NCI-H1694 treated with DMSO at 0.1 percent for 48 hours (cell line): ENCODE measurements around the gene NPLOC4.
A peak's percentile ranks its signal among the peaks of the same experiment; 100 is the strongest.

ENCODE experiments used
- DNase-seq: peaks from one replicate; lab custom pipeline; 2025; lab: John Stamatoyannopoulos, UW

Gene NPLOC4

DNA sequence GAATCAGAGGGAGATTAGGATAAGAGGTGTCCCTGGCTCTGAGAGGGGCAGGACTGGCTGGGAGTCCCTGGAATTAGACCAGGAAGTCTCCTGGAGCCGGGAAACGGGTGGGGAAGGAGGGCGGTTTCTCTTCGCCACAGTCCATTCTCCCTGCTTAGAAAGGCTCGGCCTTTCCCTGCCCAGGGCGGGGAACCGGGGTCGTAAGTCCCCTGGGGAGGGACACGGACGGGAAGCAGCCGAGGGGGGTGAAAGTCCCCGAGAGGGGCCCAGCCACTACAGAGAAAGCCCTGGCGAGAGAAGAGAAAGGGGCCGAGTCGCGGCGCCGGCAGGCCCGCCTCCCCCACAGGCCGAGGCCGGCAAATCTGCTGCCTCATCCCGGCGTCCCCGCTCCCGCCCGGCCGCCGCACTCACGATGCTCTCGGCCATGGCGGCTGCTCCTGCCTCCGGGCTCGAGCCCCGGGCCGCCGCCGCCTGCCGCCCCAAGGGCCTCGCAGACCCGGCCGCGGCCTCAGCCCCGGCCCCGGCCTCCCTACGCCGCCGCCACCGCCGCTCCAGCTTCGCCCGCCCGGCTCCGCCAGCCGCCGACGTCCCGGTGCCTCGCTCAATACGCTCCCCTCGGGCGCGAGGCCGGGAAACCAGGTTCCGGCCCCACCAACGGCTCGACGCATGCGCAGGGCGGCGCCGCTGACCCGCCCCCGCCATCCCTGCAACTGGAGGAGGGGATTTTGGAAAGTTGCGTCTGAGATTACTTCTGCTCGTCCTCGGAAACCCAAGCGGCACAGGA, at the start of gene NPLOC4, which contains the start of gene TSPAN10:
Gene NPLOC4 (minus strand): TSS at position 608 of the 784 bp plus-strand sequence. CDS start 182 bp downstream, at position 426.
Gene TSPAN10 (plus strand): TSS at position 692 of the 784 bp plus-strand sequence. CDS start 5,217 bp downstream, outside the sequence.
- peak; percentile 60 for DNase-seq

DNA sequence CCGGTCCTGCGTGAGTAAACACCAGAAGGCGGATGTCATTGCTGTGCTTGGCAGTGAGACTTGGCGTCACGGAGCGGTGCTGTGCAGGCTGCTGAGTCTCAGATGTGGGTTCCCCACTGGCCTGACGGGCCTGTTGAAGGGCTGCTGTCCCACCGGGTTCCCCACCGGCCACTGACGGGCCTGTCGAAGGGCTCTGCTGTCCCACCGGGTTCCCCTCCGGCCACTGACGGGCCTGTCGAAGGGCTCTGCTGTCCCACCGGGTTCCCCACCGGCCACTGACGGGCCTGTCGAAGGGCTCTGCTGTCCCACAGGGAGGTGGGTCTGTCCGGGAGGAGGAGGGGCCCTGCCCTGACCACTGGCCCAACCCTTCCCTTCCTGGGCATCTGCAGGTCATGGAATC, 49.7 kb upstream of the NPLOC4 start:
- no peak for DNase-seq

- no peak for DNase-seq
Observed at GRCh38 chr17:81685108-81685507, 48.2 kb upstream of the NPLOC4 start.

- DNase-seq = no peak
Observed at GRCh38 chr17:81684442-81684911, 47.6 kb upstream of the NPLOC4 start.

GRCh38 chr17:81683584-81684441, 46.9 kb upstream of the NPLOC4 start, which contains the start of the genes ARL16 and HGS:
TSS of gene ARL16 (minus strand) at chr17:81683797. CDS start at chr17:81683753, 44 bp downstream.
TSS of gene HGS (plus strand) at chr17:81684011. CDS start at chr17:81684067, 56 bp downstream.
- peak; percentile 98 for DNase-seq

- no peak for DNase-seq
Observed at GRCh38 chr17:81683208-81683583, 46.3 kb upstream of the NPLOC4 start.

GRCh38 chr17:81682565-81683207, 45.8 kb upstream of the NPLOC4 start:
- DNase-seq = no peak

GRCh38 chr17:81681672-81682071, 44.8 kb upstream of the NPLOC4 start:
- DNase-seq = peak; percentile 61

GRCh38 chr17:81680150-81680549, 43.2 kb upstream of the NPLOC4 start:
- DNase-seq = no peak

GRCh38 chr17:81676906-81677305, 40.0 kb upstream of the NPLOC4 start:
- DNase-seq = no peak

GRCh38 chr17:81675515-81676221, 38.8 kb upstream of the NPLOC4 start:
- DNase-seq = peak; percentile 34

GRCh38 chr17:81673561-81674258, 36.8 kb upstream of the NPLOC4 start:
- DNase-seq = no peak

- no peak for DNase-seq
Observed at GRCh38 chr17:81672954-81673353, 36.0 kb upstream of the NPLOC4 start.

GRCh38 chr17:81672504-81672903, 35.6 kb upstream of the NPLOC4 start:
- DNase-seq = no peak

- no peak for DNase-seq
Observed at GRCh38 chr17:81667754-81668153, 30.8 kb upstream of the NPLOC4 start.

DNA sequence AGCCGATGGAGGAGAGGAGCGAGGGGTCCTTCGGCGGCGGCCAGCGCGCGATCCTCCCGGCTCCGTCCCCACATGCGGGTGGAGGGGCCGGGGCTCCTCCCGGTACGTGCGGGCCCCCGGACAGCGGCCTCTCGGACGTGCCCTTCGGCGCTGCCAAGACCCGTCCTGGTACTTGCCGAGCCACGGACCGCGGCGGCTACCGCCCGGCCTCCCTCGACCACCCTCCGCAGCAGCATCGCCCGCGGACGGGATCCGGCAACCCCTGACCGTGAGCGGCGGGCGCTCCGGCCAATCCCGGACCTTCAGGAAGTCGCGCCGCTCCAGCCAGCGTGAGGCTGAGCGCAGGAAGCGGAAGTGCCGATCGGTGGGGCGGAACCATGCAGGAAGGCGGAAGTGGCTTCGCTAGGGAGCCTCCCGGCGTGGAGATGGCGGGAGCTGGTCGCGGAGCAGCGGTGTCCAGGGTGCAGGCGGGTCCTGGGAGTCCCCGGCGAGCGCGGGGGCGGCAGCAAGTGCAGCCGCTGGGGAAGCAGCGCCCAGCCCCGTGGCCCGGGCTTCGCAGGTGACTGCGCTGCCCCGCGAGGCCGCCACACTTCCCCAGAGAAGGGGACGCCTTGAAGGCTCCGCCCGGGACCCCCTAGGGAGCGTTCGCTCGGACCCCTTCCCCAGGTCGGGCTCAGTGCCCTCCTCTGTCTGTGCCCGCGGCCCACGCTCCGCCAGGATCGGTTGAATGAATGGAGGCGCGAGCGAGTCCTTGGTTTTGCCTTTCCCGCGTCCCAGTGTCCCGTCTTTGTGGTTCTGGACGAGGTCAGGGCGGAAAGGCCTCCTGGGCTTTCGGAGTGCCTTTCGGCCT, 29.7 kb upstream of the NPLOC4 start, which contains the start of the genes CCDC137 and OXLD1:
Gene CCDC137 (plus strand): TSS at position 396 of the 850 bp plus-strand sequence. CDS start 30 bp downstream, at position 426.
Gene OXLD1 (minus strand): TSS at position 264 of the 850 bp plus-strand sequence. CDS start 28 bp downstream, at position 236.
- DNase-seq = peak; percentile 90

- no peak for DNase-seq
Observed at GRCh38 chr17:81666092-81666341, 29.1 kb upstream of the NPLOC4 start.

GRCh38 chr17:81665205-81666091, 28.5 kb upstream of the NPLOC4 start:
- DNase-seq = no peak

- no peak for DNase-seq
Observed at GRCh38 chr17:81664051-81664470, 27.1 kb upstream of the NPLOC4 start.
